Dermis microvascular lymphatic vessel endothelial cell (primary cell): ENCODE data around the gene ZNF578. TPM values are rescaled to one million over a fixed set of nuclear protein-coding genes. Genes with fewer than 3 reads are reported as not detected.
"Not testable (repeated sequence)": the region's sequence is repeated elsewhere in the genome, so short reads cannot be mapped to it uniquely, and the experiment has no call there.

ENCODE experiments used
- DNase-seq, 2 donors: peaks; one replicate each; pipeline versions ENCODE4 v3.0.0 to v3.0.0-alpha.2; 2010; ENCODE audit warnings: low read depth in 2 of 2
- total RNA-seq: library from RNA; depleted of rRNA; stranded (reverse); fragments of >200 nt; gene quantifications from 2 replicates; pipeline ENCODE4 v1.2.1, GENCODE V29; 2014

ZNF578 gene
- total RNA-seq, 1 donor from 2014 or later, result 0.64 TPM

DNA sequence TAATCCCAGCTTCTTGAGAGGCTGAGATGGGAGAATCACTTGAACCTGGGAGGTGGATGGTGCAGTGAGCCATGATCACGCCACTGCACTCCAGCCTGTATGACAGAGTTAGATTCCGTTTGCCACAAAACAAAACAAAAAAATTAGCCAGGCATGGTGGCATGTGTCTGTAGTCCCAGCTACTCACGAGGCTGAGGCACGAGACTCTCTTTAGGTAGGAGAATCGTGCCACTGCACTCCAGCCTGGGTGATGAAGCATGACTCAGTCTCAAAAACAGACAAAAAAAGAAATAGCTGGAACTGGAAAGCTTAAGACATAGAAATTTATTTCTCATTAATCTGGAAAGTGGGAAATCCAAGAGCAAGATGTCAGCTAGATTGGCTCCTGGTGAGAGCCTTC is 53.9 kb downstream of the ZNF578 start:
- no peak for DNase-seq

DNA sequence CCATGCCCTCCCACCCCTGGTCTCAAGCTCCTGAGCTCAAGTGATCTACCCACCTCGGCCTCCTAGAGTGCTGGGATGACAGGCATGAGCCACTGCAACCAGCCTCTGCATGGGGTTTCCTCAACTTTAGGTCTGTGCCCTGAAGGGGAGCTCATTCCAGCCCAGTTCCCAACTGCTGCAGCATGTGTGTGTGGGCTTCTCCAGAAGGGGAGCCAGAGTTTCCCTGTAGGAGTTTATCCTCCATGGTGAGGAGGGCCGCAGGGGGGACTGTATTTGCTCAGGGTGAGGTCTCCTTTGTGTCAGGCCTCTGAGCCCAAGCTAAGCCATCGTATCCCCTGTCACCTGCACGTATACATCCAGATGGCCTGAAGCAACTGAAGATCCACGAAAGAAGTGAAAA is 62.8 kb downstream of the ZNF578 start:
- no peak for DNase-seq

DNA sequence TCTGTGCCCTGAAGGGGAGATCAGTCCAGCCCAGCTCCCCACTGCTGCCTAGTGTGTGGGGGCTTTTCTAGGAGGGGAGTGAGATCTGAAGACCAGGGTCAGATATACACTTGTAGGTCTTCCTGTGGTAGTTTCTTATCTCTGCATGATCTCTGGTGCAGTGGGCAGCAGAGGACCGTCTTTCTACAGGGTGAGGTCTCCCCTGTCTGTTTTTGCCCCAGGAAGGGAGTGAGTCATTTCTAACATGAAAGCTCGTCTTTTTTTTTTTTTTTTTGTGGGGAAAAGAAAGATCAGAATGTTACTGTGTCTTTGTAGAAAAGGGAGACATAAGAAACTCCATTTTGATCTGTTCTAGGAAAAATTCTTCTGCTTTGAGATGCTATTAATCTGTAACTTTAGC is 65.3 kb downstream of the ZNF578 start:
- DNase-seq, result no peak

DNA sequence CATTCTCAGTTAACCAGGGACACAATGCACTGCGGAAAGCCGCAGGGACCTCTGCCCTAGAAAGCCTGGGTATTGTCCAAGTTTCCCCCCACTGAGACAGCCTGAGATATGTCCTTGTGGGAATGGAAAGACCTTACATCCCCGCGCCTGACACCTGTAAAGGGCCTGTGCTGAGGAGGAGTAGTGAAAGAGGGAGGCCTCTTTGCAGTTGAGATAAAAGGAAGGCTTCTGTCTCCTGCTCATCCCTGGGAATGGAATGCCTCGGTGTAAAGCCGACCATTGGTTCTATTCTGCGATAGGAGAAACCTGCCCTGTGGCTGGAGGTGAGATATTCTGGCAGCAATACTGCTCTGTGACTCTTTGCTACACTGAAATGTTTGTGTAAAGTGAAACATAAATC is 65.8 kb downstream of the ZNF578 start:
- not testable (repeated sequence) for DNase-seq

DNA sequence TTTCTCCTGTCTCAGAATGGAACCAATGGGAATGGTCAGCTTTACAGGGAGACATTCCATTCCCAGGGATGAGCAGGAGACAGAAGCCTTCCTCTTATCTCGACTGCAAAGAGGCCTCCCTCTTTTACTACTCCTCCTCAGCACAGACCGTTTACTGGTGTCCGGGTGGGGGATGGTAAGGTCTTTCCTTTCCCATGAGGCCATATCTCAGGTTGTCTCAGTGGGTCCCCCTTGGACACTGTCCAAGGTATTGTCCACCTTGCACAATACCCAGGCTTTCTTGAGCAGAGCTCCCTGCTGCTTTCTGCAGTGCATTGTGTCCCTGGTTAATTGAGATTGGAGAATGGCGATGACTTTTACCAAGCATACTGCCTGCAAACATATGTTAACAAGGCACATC is 66.7 kb downstream of the ZNF578 start:
- DNase-seq, result no peak

DNA sequence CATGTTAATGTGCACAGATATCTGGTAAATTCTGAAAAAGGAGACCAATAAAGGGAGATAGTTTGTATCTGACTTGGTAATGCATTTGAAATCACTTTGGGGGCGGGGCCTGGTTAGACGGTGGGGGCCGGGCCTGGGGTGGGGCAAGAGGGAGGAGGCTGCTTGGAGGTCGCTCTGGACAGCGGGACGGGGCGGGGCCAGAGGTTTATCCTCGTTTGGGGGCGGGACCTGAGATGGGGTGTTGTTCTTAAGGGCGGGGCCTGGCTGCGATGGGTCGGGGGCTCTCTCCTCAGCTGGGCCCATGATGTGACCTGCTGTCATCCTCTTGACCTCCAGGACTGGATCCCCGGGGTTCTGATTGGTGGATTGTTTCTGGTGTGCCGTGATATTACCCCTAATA is 69.2 kb downstream of the ZNF578 start:
- DNase-seq, result no peak

DNA sequence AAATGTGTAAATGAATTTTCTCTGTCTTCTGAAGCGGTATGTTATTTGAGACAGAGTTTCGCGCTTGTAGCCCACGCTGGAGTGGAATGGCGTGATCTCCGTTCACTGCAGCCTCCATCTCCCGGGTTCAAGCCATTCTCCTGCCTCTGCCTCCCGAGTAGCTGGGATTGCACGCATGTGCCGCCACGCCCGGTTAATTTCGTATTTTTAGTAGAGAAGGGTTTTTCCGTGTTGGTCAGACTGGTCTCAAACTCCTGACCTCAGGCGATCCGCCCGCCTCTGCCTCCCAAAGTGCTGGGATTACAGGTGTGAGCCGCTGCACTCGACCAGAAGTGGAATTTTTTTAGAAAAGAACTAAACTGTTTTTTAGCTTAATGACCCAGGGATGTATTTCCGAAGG is 70.7 kb downstream of the ZNF578 start:
- DNase-seq, result no peak

DNA sequence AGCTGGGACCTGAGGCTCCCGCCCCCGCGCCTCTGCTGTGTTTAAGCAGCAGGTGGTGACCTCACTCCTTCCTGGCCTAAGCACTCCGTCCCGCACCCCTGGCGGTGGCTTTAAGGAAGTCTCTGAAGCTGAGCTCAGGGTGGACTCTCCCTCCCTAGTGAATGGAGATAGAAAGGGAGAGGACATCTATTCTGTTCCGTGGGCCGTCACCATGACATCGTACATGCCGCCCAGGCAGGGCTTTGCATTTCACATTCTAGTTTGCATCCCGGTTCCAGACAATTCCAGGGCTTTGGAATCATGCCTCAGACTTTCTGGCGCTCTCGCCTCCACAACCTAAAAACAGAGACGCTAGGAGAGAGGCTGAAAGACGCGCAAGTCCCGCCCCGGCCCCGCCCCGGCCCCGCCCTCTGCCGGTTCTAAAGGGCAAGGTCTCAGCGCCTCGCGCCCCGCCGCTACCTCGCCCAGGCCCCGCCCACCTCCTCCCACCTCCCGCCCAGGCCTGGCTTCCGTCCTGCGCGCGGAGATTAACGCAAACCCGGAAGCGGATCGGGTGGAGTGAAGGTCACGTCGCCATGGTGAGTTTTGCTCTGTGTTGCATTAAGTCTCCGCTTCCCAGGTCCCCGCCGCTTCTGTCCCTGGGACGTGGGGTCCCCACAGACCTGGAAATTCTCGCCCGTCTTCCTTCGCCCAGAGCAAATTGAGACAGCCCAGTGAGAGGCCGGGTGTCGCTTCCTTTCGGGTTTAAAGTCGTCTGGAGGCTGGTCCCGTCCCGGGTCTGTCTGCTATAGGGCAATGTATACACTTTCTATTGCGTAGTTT is 74.0 kb downstream of the ZNF578 start, which contains the start of gene ZNF808:
ZNF808 (plus strand) TSS at position 535 of the 822 bp plus-strand sequence. CDS start 15,617 bp downstream, outside the sequence.
- peak; percentile 77 to 91 for DNase-seq

DNA sequence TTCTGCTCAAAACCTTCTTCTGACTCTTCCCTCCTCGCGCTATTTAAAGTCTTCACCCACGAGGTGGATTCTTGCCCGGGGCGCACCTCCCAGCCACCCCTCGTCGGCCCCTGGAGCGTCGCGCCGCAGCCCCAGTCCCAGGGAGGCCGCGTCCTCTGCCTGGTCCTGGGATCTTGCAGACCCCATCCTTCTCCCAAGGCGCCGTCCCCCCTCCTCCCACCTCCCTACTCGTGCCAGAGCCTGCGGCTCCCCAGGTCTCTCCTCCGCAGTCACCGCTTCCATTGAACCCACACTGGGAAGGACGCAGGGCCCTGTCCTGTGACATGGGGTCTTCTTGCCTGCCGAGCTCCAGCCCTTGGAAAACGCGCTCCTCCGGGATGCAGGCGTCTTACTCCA is 74.6 kb downstream of the ZNF578 start:
- peak in 1 of 2 donors; percentile 10 for DNase-seq

DNA sequence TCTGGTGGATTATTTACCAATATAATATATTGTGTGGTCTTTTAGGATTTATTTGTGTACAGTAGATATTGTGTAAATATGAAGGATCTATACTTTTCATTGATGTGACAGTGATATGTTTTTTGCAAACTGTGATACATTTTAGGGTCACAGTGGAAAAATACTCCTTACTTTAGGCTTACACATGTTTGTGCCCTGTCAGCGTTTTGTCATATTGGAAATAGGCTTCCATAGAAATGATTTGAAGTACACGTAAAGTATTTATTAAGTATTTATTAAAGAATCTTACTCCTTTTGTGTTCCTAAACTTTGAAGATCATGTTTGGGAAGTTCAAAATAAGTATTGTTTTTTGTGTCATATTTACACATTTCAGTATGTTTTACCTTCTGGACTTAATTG is 79.1 kb downstream of the ZNF578 start:
- no peak for DNase-seq

DNA sequence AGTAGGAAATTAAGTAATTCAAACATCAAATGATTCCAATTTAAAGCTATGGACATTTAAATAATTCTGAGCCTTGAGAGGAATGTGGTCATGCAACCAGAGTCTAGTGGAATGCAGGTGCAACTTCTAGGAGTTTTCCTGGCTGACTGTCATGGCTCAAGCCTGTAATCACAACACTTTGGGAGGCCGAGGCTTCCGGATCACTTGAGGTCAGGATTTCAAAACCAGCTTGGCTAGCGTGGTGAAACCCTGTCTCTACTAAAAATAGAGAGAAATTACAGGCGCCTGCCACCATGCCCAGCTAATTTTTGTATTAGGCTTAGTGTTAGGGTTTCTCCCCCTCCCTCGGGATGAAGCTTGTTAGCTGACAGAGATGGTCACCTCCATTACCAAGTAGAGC is 80.5 kb downstream of the ZNF578 start:
- no peak for DNase-seq

DNA sequence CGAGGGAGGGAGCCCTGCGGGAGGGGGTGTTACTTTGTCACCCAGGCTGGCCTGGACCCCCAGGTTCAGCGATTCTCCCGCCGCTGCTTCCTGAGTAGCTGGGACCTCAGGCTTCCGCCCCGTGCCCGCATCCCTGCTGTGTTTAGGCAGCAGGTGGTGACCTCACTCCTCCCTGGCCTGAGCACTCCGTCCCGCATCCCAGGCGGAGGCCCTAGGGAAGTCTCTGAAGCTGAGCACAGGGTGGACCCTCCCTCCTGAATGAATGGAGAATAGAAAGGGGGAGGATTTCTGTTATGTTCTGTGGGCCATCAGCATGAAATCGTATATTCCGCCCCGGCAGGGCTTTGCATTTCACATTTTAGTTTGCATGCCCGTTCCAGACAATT is 82.0 kb downstream of the ZNF578 start:
- DNase-seq, result not testable (repeated sequence)

DNA sequence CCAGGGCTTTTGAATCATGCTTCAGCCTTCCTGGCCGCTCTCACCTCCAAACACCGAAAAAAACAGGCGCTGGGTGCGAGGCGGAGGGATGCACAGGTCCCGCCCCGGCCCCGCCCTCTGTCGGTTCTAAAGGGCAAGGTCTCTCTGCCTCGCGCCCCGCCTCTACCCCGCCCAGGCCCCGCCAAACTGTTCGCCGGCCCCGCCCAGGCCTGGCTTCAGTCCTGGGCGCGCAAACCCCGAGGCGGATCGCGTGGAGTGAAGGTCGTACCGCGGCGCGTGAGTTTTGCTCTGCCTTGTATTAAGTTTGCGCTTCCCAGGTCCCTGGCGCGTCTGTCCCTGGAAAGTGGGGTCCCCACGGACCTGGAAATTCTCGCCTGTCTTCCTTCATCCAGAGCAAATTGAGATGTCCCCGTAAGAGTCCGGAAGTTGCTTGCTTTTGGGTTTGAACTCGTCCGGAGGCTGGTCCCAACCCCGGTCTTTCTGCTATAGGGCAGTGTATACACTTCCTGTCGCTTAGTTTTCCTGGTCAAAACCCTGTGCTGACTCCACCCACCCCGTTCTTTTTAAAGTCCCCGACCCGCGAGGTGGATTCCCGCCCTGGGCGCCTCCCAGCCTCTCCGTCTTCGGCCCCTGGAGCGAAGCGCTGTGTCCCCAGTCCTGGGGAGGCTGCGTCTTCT is 82.6 kb downstream of the ZNF578 start:
- DNase-seq, result peak; percentile 33 to 76

DNA sequence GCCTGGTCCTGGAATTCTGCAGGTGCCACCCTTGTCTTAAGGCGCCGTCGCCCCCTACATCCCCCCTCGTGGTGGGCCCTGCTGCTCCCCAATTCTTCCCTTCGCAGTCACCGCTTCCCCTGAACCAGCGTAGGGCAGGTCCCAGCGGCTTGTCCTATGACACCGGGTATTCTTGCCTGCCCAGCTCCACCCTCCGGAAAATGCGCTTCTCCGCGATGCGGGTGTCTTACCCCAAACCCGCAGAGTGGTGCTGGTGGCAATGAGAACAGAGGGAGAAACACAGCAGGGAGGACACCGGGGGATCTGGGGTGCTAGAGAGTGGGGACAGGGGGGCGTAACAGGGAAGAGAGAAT is 83.1 kb downstream of the ZNF578 start:
- DNase-seq, result no peak

DNA sequence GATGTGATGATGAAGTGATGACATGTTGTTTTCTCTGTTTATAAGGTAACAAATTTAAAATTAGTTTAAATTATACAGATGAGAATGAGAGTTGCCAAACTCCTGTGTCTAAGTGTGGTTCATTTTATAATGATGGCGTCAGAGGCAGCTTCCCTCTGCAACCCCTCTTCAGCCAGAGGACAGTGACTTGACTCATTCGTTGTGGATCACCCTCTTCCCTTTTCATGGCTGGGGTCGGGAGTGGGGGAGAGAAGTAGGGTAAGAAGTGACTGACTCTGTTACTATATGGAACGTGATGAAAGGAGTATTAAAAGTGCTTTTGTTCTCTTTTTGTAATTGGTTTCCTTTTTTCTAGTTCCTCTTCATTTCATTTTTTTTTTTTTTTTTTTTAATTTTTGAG is 85.5 kb downstream of the ZNF578 start:
- DNase-seq, result not testable (repeated sequence)

DNA sequence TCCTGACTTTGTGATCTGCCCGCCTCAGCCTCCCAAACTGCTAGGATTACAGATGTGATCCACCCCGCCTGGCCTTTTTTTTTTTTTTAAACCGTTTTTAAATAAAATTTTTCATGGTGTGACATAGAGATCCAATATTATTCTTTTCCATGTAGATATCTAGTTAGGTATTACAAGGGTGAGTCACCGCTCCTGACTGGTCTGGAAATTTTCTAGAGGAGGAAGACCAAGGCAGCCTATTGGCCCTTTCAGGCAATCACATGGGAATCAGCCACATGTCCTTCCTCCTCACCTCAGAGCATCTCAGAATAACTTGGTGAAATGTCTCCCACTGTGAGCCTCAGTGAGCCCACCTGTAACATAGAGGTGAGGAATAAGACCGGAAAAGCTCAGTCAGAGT is 87.8 kb downstream of the ZNF578 start:
- DNase-seq, result not testable (repeated sequence)

DNA sequence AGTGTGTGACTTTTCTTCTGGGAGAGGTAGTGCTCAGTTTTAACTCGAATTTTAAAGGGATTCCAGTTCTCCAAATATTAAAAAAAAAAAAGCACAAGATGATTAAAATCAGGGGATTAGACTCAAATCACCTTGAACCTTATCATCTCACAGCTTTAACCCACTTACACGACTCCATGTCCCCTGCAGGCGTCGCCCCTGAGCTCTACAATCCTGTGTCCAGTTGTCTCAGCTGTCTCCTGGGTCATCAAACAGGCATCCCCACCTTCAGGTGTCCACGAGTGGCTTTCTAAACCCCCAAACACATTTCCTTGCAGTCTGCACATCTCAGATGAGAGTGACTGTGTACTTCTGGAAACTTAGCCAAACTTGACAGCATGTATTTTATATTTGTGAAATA is 88.3 kb downstream of the ZNF578 start:
- no peak for DNase-seq

DNA sequence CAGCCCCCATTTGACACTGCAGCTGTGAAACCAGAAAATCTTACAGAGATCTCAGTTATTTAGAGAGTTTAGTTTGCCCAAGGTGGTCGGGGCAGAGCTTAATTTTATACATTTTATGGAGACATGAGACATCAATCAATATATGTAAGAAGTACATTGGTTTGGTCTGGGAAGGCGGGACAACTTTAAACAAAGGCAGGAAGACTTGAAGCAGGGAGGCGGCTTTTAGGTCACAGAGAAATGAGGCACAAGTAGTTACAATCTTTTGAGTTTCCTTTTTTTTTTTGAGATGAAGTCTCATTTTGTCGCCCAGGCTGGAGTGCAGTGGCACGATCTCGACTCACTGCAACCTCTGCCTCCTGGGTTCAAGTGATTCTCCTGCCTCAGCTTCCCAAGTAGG is 89.2 kb downstream of the ZNF578 start:
- DNase-seq, result peak in 1 of 2 donors; percentile 15

DNA sequence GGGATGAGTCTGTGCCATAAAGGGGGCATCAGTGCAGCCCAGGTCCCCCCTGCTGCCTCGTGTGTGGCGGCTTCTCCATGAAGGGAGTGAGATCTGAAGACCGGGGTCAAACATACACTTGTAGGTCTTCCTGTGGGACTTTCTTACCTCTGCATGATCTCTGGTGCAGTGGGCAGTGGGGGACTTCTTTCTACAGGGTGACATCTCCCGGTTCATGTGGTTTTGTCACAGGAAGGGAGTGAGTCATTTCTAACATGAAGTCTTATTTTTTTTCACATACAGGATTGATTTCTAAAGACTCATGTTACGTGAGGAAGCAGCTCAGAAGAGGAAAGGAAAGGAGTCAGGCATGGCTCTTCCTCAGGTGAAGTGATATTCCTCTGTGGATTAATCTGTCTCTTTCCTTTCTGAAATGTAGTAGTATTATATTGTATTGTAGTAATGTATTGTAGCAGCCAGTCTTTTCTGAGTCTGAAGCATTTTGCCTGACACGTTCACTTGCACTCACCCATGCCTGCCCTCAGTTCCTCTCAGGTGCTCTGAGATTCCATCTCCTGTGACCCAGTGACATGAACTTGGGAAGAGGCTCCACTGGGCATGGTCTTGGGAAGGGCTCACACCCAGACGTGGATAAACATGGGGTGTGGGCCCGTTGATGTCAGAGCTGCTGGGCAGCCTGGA is 89.8 kb downstream of the ZNF578 start:
- peak in 1 of 2 donors; percentile 33 for DNase-seq

DNA sequence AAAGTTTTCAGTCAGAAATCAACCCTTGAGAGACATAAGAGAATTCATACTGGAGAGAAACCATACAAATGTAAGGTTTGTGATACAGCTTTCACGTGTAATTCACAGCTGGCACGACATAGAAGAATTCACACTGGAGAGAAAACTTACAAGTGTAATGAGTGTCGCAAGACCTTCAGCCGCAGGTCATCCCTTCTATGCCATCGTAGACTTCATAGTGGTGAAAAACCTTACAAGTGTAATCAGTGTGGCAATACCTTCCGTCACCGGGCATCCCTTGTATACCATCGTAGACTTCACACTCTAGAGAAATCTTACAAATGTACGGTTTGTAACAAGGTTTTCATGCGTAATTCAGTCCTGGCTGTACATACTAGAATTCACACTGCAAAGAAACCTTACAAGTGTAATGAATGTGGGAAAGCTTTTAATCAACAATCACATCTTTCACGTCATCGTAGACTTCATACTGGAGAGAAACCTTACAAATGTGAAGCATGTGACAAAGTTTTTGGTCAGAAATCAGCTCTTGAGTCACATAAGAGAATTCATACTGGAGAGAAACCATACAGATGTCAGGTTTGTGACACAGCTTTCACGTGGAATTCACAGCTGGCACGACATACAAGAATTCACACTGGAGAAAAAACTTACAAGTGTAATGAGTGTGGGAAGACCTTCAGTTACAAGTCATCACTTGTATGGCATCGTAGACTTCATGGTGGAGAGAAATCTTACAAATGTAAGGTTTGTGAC is 101.0 kb downstream of the ZNF578 start:
- DNase-seq, result no peak

DNA sequence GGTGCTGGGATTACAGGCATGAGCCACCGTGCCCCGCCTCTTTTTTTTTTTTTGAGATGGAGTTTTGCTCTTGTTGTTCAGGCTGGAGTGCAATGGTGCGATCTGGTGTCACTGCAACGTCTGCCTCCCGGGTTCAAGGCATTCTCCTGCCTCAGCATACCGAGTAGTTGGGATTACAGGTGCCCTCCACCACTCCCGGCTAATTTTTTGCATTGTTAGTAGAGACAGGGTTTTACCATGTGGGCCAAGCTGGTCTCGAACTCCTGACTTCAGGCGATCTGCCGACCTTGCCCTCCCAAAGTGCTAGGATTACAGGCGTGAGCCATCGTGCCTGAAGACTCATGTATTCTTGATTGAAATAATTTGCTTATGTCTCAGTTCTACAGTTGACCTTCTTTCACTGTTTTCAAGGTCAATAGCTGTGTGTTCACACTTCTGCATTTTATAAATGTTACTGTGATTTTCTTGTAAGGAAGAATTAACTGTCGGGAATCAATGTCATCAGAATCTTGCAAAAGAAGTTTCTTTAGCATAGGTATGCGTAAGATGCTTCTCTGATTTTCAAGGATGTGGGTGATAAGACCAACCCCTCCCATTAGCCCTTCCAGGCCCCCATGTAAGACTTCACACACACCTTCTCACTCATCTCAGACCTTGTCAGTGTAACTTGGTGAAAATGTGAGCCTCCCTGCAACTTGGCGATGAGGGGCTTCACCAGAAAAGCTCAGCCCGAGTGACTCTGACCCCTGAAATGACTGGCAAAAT is 104.1 kb downstream of the ZNF578 start:
- DNase-seq, result no peak
